ENCODE measurements around the gene EHMT1.

GRCh38 chr9:137666513-137666822, 47.7 kb downstream of the EHMT1 start:
- no peak for TF ChIP-seq POLR2AphosphoS5 (IDR thresholded peaks at IDR 0.05; ENCODE audit: borderline replicate concordance, low read depth, low read length)
- TF ChIP-seq EZH2 (IDR thresholded peaks at IDR 0.05): no peak
- no peak for TF ChIP-seq FOXP2 (optimal IDR thresholded peaks at IDR 0.05; ENCODE audit: control extremely low read depth, extremely low read length, insufficient read depth)
